IMR-90 (cell line): ENCODE measurements around the gene CDC34.

Source experiments
- CTCF ChIP-seq: conservative IDR thresholded peaks from 2 replicates; pipeline ENCODE4 v1.5.1; 2012; ENCODE audit warnings: mild to moderate bottlenecking, low read depth, low read length, improper control_type of control experiment
- MAFK ChIP-seq: IDR thresholded peaks from 2 replicates; pipeline ENCODE4 v1.6.1; 2012; ENCODE audit warnings: low read depth, low read length, improper control_type of control experiment
- NFE2L2 ChIP-seq: fragments of 150-350 bp; IDR thresholded peaks from 2 replicates; pipeline ENCODE4 v1.6.1; 2016; ENCODE audit warnings: low read depth, mild to moderate bottlenecking, low read length
- POLR2A ChIP-seq: IDR thresholded peaks from 2 replicates; pipeline ENCODE4 v1.6.1; 2012; ENCODE audit warnings: mild to moderate bottlenecking, low read depth, low read length
- RCOR1 ChIP-seq: IDR thresholded peaks from 2 replicates; pipeline ENCODE4 v1.6.1; 2012; ENCODE audit warnings: mild to moderate bottlenecking, low read length, improper control_type of control experiment; ENCODE audit not compliant: insufficient replicate concordance
- RFX5 ChIP-seq: IDR thresholded peaks from 2 replicates; pipeline ENCODE4 v1.8.0; 2012; ENCODE audit warnings: low read depth, mild to moderate bottlenecking, low read length, moderate library complexity
- SMC3 ChIP-seq: fragments of 150-350 bp; IDR thresholded peaks from 2 replicates; pipeline ENCODE4 v1.6.1; 2016; ENCODE audit warnings: low read depth, mild to moderate bottlenecking, antibody characterized with exemption, low read length, moderate library complexity
- USF2 ChIP-seq: fragments of 150-350 bp; IDR thresholded peaks from 2 replicates; pipeline ENCODE4 v1.6.1; 2017; ENCODE audit warnings: mild to moderate bottlenecking, antibody characterized with exemption, low read length, low read depth

- TF ChIP-seq CTCF (no peak), NFE2L2 (no peak), POLR2A (no peak), SMC3 (no peak), RCOR1 (no peak), RFX5 (no peak), MAFK (no peak), USF2 (no peak)
Observed at GRCh38 chr19:570937-571565, 39.5 kb downstream of the CDC34 start.
